ENCODE measurements around the gene TIAM2.

The TIAM2 gene

DNA sequence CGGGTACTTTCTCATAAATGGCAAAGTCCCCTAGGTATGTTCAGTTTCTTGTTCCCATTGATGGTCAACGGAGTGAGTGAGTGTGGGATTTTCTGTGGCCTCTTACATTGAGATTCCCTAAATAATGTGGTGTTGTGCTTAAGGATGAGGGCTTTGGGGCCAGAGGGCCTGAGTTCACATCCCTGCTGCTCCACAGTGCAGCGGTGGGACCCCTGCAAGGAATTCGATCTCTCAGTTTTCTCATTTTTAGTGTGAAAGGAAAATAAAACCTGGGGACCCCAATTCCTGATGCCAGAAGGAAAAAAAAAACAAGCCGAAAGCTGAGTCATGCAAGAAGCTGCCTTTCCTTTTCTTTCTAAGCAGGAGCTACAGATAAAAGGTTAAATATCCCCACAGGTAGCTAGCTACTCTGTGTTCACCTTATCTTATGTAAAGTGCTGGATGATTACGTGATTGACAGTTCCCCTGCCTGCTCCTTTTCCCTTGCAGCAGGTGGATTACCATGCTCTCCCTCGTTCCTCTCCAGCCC, 148.5 kb downstream of the TIAM2 start:
- no peak for DNase-seq (ENCODE audit: low spot score)
- H3K27ac ChIP-seq (ENCODE audit: poor library complexity, severe bottlenecking) = no peak overlapping the region

DNA sequence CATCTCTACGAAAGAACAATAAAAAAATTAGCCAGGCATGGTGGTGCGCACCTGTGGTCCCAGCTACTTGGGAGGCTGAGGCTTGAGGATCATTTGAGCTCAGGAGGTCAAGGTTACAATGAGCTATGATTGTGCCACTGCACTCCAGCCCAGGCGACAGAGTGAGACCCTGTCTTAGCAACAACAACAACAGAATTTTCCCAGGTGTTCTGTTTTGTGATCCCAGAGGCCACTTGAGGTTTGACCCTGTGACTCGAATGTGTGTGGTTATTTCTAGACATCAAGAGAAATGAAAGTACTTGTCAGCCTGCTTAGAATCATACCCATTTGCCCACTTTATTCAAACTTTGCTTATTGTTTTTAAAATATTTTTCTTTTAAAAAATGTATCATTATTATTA, 151.1 kb downstream of the TIAM2 start:
- H3K4me1 ChIP-seq (ENCODE audit: insufficient read depth, poor library complexity, severe bottlenecking) = no peaks in the 10 kb centered on the region
- H3K9me3 ChIP-seq (ENCODE audit: severe bottlenecking) = no peaks in the 10 kb centered on the region
- H3K27me3 ChIP-seq (ENCODE audit: insufficient read depth, poor library complexity, severe bottlenecking) = no peaks in the 10 kb centered on the region
- H3K36me3 ChIP-seq (ENCODE audit: low read depth) = no peaks in the 10 kb centered on the region
- no peak for DNase-seq (ENCODE audit: low spot score)
- no peak for TF ChIP-seq CTCF (IDR thresholded peaks at IDR 0.05; ENCODE audit: poor library complexity, severe bottlenecking)
- ATAC-seq (ENCODE audit: low read depth) = no peak
- no peak overlapping the region for H3K4me3 ChIP-seq (ENCODE audit: severe bottlenecking)
- H3K27ac ChIP-seq (ENCODE audit: poor library complexity, severe bottlenecking) = no peak overlapping the region

More for the DNA sequence above, 148.5 kb downstream of the TIAM2 start:
- Histone ChIP-seq H3K4me1 (ENCODE audit: insufficient read depth, poor library complexity, severe bottlenecking) (no peaks in the 10 kb centered on the region), H3K36me3 (ENCODE audit: low read depth) (no peaks in the 10 kb centered on the region), H3K4me3 (ENCODE audit: severe bottlenecking) (no peak overlapping the region), H3K27me3 (ENCODE audit: insufficient read depth, poor library complexity, severe bottlenecking) (no peaks in the 10 kb centered on the region), H3K9me3 (ENCODE audit: severe bottlenecking) (no peaks in the 10 kb centered on the region)
- no peak for ATAC-seq (ENCODE audit: low read depth)
- no peak for TF ChIP-seq CTCF (IDR thresholded peaks at IDR 0.05; ENCODE audit: poor library complexity, severe bottlenecking)

DNA sequence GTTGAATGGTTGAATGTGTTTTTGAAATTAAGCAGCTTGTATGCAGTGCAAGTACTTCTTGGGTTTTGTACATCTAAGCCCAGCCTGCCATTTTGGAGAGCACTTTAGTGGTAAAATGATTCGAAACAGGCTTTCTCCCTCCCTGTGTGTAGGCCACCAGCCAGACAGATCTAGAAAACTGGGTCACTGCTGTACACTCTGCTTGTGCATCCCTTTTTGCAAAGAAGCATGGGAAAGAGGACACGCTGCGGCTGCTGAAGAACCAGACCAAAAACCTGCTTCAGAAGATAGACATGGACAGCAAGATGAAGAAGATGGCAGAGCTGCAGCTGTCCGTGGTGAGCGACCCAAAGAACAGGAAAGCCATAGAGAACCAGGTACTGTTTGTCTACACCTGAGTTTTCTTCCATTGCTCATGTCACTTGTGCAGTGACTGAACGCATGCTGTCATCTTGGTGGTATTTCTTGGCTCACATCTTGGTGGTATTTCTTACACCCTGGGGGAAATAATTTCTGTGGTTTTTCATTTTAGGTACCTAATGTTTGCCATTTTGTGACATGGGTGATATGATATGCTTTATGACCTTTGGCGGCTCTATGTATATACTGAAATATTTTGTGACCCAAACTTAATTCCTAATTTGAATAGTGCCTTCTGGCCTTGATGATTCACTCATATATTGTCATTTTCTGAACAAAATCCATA, 153.0 kb downstream of the TIAM2 start:
- DNase-seq (ENCODE audit: low spot score) = no peak
- H3K36me3 ChIP-seq (ENCODE audit: low read depth) = no peaks in the 10 kb centered on the region
- H3K9me3 ChIP-seq (ENCODE audit: severe bottlenecking) = no peaks in the 10 kb centered on the region
- no peak overlapping the region for H3K4me3 ChIP-seq (ENCODE audit: severe bottlenecking)
- H3K27ac ChIP-seq (ENCODE audit: poor library complexity, severe bottlenecking) = no peak overlapping the region
- H3K4me1 ChIP-seq (ENCODE audit: insufficient read depth, poor library complexity, severe bottlenecking) = no peaks in the 10 kb centered on the region
- TF ChIP-seq CTCF (IDR thresholded peaks at IDR 0.05; ENCODE audit: poor library complexity, severe bottlenecking) = no peak
- no peaks in the 10 kb centered on the region for H3K27me3 ChIP-seq (ENCODE audit: insufficient read depth, poor library complexity, severe bottlenecking)
- no peak for ATAC-seq (ENCODE audit: low read depth)

- TF ChIP-seq CTCF (IDR thresholded peaks at IDR 0.05; ENCODE audit: poor library complexity, severe bottlenecking) = no peak
- DNase-seq (ENCODE audit: low spot score) (no peak), ATAC-seq (ENCODE audit: low read depth) (no peak)
- Histone ChIP-seq H3K27me3 (ENCODE audit: insufficient read depth, poor library complexity, severe bottlenecking) (no peaks in the 10 kb centered on the region), H3K27ac (ENCODE audit: poor library complexity, severe bottlenecking) (no peak overlapping the region), H3K36me3 (ENCODE audit: low read depth) (no peaks in the 10 kb centered on the region), H3K4me1 (ENCODE audit: insufficient read depth, poor library complexity, severe bottlenecking) (peaks cover 12% of the 10 kb centered on the region), H3K4me3 (ENCODE audit: severe bottlenecking) (no peak overlapping the region), H3K9me3 (ENCODE audit: severe bottlenecking) (no peaks in the 10 kb centered on the region)
These were observed 156.0 kb downstream of the TIAM2 start for GRCh38 chr6:155150967-155151671.
